ENCODE measurements around the gene PLIN3.
A peak's percentile ranks its signal among the peaks of the same experiment; 100 is the strongest.

The PLIN3 gene

DNA sequence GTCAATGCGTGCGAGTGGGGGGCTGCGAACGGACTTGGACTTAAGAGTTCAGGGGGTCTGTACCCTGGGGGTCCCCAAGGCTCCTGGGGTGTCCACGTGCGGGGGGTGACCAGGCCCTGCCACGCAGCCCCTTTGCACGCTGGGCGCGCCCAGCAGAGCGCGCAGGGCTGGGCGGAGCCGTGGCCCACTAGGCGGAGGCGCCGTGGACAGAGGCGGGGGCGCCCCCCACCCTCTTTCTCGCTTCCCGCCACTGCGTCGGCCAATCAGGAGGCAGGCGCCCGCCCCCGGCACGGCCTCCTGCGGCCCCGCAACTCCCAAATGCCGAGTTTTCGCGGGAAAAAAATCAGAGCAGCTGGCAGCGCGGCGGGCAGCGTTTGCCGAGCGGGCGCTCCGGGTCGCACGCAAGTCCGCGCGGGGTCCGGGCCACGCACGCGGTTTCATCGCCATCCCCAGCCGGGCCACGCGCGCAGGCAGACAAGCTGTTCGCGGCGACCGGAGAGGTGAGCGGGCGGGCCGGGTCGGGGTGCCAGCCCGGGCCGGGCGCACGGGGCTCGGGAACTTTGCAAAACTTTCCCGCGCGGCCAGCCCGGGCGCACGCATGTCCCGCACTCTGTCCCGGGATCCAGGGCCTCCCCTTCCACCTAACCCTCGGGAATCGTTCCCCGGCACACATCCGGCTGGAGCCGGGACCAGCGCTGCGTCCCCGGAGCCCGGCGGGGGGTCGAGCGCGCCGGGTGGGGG, 41.9 kb upstream of the PLIN3 start, which contains the start of gene UHRF1 (continued):
- no peak for TF ChIP-seq ZNF155 (tag by site-specific recombination; IDR thresholded peaks at IDR 0.05)
- peak; percentile 57 for TF ChIP-seq ZNF335 (tag by site-specific recombination; conservative IDR thresholded peaks at IDR 0.05)
- no peak for TF ChIP-seq ZNF23 (tag by site-specific recombination; IDR thresholded peaks at IDR 0.05; ENCODE audit: borderline replicate concordance)
- TF ChIP-seq, protein P1, sequence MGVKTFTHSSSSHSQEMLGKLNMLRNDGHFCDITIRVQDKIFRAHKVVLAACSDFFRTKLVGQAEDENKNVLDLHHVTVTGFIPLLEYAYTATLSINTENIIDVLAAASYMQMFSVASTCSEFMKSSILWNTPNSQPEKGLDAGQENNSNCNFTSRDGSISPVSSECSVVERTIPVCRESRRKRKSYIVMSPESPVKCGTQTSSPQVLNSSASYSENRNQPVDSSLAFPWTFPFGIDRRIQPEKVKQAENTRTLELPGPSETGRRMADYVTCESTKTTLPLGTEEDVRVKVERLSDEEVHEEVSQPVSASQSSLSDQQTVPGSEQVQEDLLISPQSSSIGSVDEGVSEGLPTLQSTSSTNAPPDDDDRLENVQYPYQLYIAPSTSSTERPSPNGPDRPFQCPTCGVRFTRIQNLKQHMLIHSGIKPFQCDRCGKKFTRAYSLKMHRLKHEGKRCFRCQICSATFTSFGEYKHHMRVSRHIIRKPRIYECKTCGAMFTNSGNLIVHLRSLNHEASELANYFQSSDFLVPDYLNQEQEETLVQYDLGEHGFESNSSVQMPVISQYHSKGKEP (tag by site-specific recombination; IDR thresholded peaks at IDR 0.05) = no peak
- TF ChIP-seq IKZF3 (tag by site-specific recombination; IDR thresholded peaks at IDR 0.05) = peak; percentile 84
- TF ChIP-seq ZFP3 (tag by site-specific recombination; IDR thresholded peaks at IDR 0.05; ENCODE audit: low read depth) = no peak
- TF ChIP-seq, protein P2, sequence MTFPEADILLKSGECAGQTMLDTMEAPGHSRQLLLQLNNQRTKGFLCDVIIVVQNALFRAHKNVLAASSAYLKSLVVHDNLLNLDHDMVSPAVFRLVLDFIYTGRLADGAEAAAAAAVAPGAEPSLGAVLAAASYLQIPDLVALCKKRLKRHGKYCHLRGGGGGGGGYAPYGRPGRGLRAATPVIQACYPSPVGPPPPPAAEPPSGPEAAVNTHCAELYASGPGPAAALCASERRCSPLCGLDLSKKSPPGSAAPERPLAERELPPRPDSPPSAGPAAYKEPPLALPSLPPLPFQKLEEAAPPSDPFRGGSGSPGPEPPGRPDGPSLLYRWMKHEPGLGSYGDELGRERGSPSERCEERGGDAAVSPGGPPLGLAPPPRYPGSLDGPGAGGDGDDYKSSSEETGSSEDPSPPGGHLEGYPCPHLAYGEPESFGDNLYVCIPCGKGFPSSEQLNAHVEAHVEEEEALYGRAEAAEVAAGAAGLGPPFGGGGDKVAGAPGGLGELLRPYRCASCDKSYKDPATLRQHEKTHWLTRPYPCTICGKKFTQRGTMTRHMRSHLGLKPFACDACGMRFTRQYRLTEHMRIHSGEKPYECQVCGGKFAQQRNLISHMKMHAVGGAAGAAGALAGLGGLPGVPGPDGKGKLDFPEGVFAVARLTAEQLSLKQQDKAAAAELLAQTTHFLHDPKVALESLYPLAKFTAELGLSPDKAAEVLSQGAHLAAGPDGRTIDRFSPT (tag by site-specific recombination; IDR thresholded peaks at IDR 0.05) = peak; percentile 80
- 0 out of 2 replicates have a peak, but pooled peaks have one; percentile 12 for TF ChIP-seq ZNF341 (tag by site-specific recombination; IDR thresholded peaks at IDR 0.05; ENCODE audit: low read depth)
- TF ChIP-seq, protein P3, sequence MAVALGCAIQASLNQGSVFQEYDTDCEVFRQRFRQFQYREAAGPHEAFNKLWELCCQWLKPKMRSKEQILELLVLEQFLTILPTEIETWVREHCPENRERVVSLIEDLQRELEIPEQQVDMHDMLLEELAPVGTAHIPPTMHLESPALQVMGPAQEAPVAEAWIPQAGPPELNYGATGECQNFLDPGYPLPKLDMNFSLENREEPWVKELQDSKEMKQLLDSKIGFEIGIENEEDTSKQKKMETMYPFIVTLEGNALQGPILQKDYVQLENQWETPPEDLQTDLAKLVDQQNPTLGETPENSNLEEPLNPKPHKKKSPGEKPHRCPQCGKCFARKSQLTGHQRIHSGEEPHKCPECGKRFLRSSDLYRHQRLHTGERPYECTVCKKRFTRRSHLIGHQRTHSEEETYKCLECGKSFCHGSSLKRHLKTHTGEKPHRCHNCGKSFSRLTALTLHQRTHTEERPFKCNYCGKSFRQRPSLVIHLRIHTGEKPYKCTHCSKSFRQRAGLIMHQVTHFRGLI (tag by site-specific recombination; IDR thresholded peaks at IDR 0.05) = peak; percentile 94
- peak; percentile 33; the same call in 1 of the 2 replicates for TF ChIP-seq KLF9 (tag by site-specific recombination; IDR thresholded peaks at IDR 0.05; ENCODE audit: low read depth)
- TF ChIP-seq ZNF138 (tag by site-specific recombination; IDR thresholded peaks at IDR 0.05; ENCODE audit: borderline replicate concordance) = no peak
- peak; percentile 89 for TF ChIP-seq GLIS1 (tag by site-specific recombination; IDR thresholded peaks at IDR 0.05)
- TF ChIP-seq, protein P4, sequence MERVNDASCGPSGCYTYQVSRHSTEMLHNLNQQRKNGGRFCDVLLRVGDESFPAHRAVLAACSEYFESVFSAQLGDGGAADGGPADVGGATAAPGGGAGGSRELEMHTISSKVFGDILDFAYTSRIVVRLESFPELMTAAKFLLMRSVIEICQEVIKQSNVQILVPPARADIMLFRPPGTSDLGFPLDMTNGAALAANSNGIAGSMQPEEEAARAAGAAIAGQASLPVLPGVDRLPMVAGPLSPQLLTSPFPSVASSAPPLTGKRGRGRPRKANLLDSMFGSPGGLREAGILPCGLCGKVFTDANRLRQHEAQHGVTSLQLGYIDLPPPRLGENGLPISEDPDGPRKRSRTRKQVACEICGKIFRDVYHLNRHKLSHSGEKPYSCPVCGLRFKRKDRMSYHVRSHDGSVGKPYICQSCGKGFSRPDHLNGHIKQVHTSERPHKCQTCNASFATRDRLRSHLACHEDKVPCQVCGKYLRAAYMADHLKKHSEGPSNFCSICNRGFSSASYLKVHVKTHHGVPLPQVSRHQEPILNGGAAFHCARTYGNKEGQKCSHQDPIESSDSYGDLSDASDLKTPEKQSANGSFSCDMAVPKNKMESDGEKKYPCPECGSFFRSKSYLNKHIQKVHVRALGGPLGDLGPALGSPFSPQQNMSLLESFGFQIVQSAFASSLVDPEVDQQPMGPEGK (tag by site-specific recombination; IDR thresholded peaks at IDR 0.05) = peak; percentile 95
- TF ChIP-seq SCRT1 (tag by site-specific recombination; IDR thresholded peaks at IDR 0.05; ENCODE audit: borderline replicate concordance) = no peak
- 0 out of 2 replicates have a peak, but pooled peaks have one; percentile 38 for TF ChIP-seq YY1 (tag by site-specific recombination; IDR thresholded peaks at IDR 0.05)
- TF ChIP-seq ZNF239 (tag by site-specific recombination; IDR thresholded peaks at IDR 0.05) = no peak
- no peak for TF ChIP-seq ZNF544 (tag by site-specific recombination; IDR thresholded peaks at IDR 0.05)
- peak; percentile 27; the same call in 1 of the 2 replicates for TF ChIP-seq ZNF391 (tag by site-specific recombination; IDR thresholded peaks at IDR 0.05; ENCODE audit: borderline replicate concordance, low read depth)
- TF ChIP-seq ZNF701 (tag by site-specific recombination; IDR thresholded peaks at IDR 0.05) = no peak
- no peak for TF ChIP-seq RBAK (tag by site-specific recombination; IDR thresholded peaks at IDR 0.05)
